HEK293T (cell line): ENCODE data around the gene IL24.

Experiments used
- BHLHE40 ChIP-seq: fragments of 450-650 bp; IDR thresholded peaks from 2 replicates; pipeline ENCODE4 v1.6.1; 2016; ENCODE audit warnings: mild to moderate bottlenecking, moderate library complexity, borderline replicate concordance
- ELF4 ChIP-seq: fragments of 450-650 bp; IDR thresholded peaks from 2 replicates; pipeline ENCODE4 v1.6.1; 2017; ENCODE audit warnings: antibody characterized with exemption
- FOXK2 ChIP-seq: fragments of 450-650 bp; IDR thresholded peaks from 2 replicates; pipeline ENCODE4 v1.6.1; 2016; ENCODE audit warnings: mild to moderate bottlenecking
- FOXM1 ChIP-seq: fragments of 450-650 bp; IDR thresholded peaks from 2 replicates; pipeline ENCODE4 v1.6.1; 2017; ENCODE audit warnings: mild to moderate bottlenecking, borderline replicate concordance
- HDGF ChIP-seq: fragments of 450-650 bp; IDR thresholded peaks from 2 replicates; pipeline ENCODE4 v1.6.1; 2017; ENCODE audit warnings: antibody characterized with exemption, borderline replicate concordance
- NFRKB ChIP-seq: fragments of 450-650 bp; IDR thresholded peaks from 2 replicates; pipeline ENCODE4 v1.6.1; 2016; ENCODE audit warnings: mild to moderate bottlenecking, moderate library complexity
- SP1 ChIP-seq: fragments of 450-650 bp; IDR thresholded peaks from 2 replicates; pipeline ENCODE4 v1.6.1; 2017
- SUZ12 ChIP-seq: fragments of 450-650 bp; IDR thresholded peaks from 2 replicates; pipeline ENCODE4 v1.6.1; 2016; ENCODE audit warnings: mild to moderate bottlenecking
- TARDBP ChIP-seq: fragments of 450-650 bp; IDR thresholded peaks from 2 replicates; pipeline ENCODE4 v1.6.1; 2016
- ZNF384 ChIP-seq: fragments of 450-650 bp; IDR thresholded peaks from 2 replicates; pipeline ENCODE4 v1.6.1; 2016
- TF ChIP-seq, protein P1 (sequence below): fragments of 450-650 bp; IDR thresholded peaks from 2 replicates; pipeline ENCODE4 v1.6.1; 2016

DNA sequence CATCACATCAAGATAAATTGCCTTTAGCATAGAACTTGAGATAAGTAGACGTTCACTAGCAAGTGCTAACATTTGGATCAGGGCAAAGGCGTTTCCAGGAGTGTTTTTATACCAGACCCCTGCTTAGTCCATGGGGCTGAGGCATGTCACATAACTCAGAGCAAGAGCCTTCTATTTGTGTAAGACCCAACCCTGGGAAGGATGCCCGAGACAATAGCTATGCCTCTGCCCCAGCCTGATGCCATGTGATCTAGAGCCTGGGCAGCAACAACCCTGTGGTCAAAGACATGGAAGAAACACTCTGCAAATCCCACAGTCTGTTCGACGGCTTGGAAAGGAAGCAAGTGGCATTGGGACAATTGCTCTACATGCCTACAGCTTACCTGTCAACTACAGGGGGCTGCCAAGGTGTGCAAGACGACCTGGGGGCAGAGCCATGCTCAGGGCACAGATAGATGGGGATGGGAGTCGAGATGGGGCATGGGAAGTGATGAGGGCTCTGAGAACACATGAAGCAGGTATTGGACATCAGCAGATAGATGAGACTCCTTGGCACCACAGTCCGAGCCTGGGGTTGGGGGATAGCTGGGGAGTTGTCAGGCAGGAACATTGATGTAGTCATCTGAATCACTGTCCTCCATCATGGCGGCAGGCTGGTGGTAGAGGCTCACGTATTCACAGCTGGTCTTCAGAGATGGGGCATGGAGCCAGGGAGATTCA lies 7.3 kb downstream of the IL24 start:
- TF ChIP-seq TARDBP = no peak
- TF ChIP-seq ELF4 = no peak
- TF ChIP-seq SUZ12 = no peak
- TF ChIP-seq BHLHE40 = no peak
- TF ChIP-seq FOXM1 = no peak
- TF ChIP-seq ZNF384 = no peak
- TF ChIP-seq SP1 = no peak
- no peak for TF ChIP-seq FOXK2
- TF ChIP-seq HDGF = no peak
- no peak for TF ChIP-seq NFRKB
- TF ChIP-seq, protein P1, sequence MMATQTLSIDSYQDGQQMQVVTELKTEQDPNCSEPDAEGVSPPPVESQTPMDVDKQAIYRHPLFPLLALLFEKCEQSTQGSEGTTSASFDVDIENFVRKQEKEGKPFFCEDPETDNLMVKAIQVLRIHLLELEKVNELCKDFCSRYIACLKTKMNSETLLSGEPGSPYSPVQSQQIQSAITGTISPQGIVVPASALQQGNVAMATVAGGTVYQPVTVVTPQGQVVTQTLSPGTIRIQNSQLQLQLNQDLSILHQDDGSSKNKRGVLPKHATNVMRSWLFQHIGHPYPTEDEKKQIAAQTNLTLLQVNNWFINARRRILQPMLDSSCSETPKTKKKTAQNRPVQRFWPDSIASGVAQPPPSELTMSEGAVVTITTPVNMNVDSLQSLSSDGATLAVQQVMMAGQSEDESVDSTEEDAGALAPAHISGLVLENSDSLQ = no peak
